GM18867 (cell line): Measurements from ENCODE around the gene SLC38A1.
"Not testable (repeated sequence)": the region's sequence is repeated elsewhere in the genome, so short reads cannot be mapped to it uniquely, and the experiment has no call there.

ENCODE experiments used
- ATAC-seq: cut with Tn5 transposase; IDR thresholded peaks from one replicate; pipeline ENCODE4 v1.9.1; 2021; ENCODE audit warnings: mild to moderate bottlenecking, moderate library complexity; ENCODE audit not compliant: unreplicated experiment

The SLC38A1 gene

DNA sequence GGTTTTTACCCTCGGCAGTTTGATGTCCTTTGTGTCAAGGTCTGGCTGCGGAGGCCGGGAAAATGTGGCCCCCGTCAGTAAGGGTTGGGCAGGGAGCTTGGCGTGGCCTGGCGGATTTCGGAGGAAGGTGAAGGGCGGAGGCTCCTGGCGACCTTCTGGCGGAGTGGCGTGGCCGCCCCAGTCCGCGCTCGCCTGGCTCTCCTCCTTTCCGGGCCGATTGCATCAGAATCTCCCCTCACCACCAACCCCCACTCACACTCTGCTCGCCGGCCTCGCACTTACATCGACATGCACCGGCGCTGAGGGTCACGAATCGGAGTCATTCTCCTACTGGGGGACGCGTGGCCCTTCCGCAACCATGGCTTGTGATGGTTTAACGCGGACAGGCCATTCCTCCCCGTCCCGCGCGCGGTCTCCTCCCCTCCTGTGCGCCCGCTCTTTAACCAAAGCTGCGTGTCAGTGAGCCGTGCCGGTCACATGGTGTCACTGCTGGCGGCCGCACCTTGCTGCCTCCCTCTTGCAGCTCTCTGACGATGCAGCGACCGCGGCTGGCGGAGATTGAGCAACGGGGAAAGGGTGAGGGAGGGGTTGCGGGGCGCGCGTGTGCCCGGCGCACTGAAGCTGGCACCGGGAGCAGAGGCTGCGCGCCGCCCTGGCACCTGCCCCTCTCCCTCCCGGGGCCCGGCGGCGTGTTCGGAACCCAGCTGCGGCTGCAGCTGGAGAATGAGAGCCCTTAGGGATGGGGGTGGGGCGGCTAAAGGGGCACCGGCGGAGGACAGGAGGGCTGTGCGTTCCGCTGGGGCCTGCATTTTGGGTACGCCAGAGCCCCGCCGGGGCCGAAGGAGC, at the start of gene SLC38A1:
SLC38A1 (minus strand) TSS at position 461 of the 846 bp plus-strand sequence. CDS start 29,243 bp downstream, outside the sequence.
- ATAC-seq: peak; percentile 74

- no peak for ATAC-seq
Measured at GRCh38 chr12:46318037-46318436, 49.2 kb upstream of the SLC38A1 start.

- ATAC-seq: no peak
Measured at GRCh38 chr12:46304070-46304469, 35.2 kb upstream of the SLC38A1 start.

GRCh38 chr12:46303039-46303666, 34.3 kb upstream of the SLC38A1 start:
- peak; percentile 74 for ATAC-seq

DNA sequence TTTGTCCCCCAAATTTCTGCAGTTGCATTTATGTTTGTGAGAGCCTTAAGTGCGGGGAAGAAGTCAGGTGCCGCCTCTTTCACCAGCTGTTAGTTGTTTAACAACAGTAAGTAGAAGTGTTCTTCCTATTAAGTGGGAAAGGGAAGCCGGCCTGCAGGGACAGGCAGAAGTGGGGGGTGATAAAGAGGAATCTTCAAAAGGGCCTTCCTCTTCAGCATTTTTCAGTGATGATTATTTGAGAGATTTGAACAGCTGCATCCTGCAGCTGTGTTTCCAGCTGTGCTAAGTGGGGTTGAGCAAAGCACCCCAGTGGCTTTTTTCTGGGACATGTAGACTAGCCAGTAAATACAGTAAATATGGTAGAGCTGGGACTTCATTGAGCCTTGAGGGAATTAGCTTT, 32.1 kb upstream of the SLC38A1 start:
- ATAC-seq: no peak

DNA sequence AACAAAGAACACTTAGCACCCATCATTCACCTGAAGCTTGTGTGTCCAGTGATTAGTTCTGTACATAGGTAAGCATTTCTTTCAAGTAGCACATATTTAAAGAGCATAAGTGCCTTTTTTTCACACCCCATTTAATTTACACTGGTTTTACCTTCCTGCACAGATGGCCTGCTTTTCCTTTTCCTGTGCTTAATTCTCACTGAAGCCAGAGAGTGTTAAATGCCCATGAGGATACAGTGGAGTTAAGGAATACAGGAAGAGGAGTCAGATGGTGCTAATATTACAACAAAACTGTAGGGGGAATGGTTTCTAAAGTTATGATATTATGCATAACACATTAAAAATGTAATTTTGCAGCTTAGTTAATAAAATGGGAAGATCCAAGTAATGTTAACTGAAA, 31.0 kb upstream of the SLC38A1 start:
- ATAC-seq: no peak

GRCh38 chr12:46298261-46298660, 29.4 kb upstream of the SLC38A1 start:
- ATAC-seq: no peak

DNA sequence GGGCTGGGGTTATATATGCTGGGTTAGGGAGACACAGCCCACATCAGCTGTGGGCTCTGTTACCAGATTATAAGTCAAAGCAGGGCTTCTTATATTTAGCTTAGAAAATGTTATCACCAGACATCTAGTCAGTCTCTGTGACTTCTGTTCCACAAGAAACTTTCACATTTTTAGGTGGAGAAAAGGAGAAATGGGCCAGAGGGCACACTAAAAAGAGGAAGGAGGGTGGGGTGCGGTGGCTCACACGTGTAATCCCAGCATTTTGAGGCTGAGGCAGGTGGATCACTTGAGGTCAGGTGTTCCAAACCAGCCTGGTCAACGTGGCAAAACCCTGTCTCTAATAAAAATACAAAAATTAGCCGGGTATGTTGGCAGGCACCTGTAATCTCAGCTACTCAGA, 28.0 kb upstream of the SLC38A1 start:
- no peak for ATAC-seq

GRCh38 chr12:46292754-46293402, 24.0 kb upstream of the SLC38A1 start:
- ATAC-seq: no peak

GRCh38 chr12:46291953-46292352, 23.1 kb upstream of the SLC38A1 start:
- not testable (repeated sequence) for ATAC-seq

DNA sequence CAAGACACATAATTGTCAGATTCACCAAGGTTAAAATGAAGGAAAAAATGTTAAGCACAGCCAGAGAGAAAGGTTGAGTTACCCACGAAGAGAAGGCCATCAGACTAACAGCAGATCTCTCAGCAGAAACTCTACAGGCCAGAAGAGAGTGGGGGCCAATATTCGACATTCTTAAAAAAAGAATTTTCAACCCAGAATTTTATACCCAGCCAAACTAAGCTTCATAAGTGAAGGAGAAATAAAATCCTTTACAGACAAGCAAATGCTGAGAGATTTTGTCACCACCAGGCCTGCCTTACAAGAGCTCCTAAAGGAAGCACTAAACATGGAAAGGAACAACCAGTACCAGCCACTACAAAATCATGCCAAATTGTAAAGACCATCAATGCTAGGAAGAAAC, 16.3 kb upstream of the SLC38A1 start:
- not testable (repeated sequence) for ATAC-seq

DNA sequence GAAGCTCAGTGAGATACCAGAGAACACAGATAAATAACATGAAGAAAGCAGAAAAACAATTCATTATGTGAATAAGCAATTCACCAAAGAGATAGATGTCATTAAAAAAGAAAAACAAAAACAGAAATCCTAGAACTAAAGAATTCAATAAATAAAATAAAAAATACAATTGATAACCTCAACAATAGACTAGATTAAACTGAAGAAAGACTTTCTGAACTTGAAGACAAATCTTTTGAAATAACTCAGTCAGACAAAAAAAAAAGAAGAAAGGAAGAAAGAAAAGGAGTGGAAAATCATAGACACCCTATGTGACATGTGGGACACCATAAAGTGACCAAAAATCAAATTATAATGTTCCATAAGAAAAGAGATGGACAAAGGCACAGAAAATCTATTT, 14.0 kb upstream of the SLC38A1 start:
- no peak for ATAC-seq

DNA sequence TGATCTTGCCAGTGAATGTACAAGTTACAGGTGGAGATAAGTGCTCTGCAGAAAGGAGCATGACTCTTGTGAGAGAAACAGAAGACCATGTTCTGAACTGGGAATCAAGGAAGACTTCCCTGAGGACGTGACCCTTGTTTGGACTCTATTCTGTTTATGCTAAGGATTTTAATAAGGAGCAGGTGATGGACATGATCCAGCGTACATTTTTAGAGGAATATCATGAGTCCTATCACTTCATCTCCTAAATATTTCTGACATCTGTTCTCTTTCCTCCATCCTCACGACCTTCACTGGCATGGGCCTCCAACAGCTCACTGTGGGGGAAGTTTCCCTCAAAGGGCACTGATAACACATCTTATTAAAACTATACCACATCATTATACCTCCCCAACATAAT, 7.9 kb upstream of the SLC38A1 start:
- ATAC-seq: no peak

DNA sequence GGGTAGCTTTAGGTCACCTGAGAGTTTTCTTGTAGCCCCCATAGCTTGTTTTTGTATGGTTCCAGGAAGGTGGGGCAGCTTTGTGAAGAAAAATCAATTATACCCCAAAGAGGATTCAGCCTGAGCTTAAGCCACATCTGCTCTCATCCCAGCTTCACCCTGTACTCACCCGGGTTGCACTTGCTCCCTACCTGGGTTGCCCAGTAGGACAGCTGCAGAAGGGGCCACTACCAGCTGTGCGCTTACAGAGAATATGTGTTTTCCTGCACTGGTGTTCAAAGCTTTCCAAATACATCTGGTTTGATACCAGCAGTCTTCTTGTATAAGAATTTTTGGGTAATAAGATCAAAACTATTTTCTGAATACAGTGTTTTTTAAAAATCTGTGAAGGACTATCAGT, 3.0 kb upstream of the SLC38A1 start:
- ATAC-seq: no peak

DNA sequence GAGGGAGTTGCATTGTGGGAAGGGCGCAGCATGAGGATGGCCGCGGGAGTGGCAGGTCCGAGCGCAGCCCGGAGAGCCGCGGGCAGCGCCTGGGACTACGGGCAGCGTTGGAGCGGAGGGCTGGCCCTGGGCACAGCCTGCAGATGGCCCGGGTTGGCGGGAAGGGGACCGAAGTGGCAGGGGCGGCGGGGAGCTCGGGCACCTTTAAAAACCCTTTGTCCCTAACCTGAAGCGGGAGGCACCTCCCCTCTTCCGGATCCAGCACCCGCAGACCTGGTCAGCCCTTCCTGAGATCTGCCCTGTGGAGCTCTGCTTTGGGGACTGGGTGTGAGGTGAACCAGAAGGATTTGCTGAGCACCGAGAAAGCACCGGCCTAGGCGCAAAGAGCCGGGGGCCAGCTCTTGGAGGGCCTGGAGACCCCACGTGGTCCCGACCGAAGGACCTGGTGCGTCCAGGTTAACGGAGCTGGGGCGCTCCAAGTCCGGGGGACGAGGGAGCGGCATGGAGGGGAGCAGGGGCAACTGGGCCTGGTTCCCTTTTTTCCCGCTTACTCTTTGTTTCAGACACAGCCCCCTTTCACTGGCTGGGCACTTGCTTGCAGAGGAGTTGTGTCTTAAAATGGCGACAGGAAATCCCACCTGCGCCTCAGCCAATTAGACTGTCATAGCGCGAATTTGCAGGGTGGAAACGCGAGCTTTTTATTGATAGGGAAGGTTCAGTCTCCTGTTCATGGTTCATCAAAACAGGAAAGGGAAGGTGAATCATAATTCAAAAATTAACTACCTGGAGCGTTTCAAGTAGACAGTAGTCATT, 792 bp upstream of the SLC38A1 start:
- peak; percentile 7 for ATAC-seq

DNA sequence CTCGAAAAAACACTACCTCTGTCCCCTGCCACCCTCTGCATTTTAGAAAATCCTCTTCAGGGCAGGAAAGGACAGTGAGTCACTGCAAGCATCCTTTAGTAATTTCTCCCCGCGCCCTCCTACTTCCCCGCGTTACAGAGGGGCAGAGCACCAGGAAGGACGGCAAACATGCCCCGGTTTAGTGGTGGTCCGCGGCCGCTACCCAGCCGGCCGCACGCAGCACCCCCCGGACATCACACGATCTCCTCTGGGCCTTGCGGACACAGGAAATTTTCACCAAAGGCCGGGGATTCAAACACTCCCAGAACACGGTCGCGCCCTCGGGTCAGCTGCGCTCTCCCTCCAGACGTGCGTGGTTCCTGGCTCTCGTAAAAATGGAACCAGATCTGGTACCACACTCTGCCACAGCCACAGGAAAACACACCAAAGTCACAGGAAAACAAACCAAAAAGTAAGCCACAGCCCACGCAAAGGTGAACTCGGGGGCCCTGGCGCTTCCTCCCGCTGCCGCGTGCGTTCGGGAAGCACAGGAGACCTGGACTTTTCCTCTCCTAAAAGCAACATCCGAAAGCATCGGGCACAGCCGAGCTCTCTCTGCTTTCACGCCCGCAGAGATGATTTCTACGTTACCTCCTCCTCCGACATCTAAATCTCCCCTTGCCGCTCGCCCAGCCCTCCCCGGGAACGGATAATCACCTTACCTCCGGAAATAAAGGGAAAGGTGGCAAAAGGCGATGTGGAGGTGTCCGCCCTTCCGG, 839 bp downstream of the SLC38A1 start:
- no peak for ATAC-seq

DNA sequence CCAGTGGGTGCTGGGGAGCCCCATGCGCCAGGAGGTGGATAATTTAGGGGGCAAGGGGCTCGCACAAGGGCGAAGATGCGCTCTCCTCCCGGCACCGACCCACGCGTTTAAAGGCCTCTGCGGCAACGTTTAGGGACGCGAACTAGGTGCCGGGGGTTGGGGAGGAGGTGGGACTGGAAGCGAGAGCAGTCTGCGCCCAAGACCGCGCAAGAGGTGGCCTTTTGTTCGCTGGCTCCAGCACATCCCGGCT, 1.3 kb downstream of the SLC38A1 start:
- ATAC-seq: no peak

DNA sequence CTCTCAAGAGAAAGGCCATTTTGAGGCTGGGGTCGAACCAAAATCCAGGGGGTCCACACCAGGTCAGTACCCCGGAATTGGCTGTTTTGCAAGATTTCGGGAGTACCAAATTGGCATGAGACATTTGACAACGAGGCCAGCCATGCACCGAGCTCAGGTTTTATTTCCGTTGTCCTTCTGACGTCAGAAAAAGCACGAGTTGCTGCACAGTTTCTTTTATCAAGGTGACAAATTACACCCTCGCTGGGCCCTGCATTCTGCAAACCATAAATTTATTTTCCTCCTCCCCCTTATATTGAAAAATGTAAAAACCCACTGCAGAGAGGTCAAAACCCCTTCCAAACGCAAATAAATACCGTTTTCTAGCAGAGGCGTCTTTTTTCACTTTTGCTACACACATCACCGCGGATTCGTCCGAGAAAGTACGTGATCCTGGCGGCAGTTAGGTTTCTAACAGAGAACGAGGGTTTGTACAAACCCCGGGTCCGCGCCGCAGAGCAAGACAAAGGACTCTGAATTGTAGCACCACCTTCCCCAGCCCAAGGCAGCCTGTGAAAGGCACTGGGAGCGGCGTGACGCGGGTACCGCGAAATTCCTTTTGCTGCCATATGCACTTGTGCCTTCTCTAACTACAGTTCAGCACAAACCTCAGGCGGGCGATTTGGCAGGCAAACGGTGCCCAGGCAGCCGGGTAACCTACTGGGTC, 1.8 kb downstream of the SLC38A1 start:
- ATAC-seq: peak; percentile 22

DNA sequence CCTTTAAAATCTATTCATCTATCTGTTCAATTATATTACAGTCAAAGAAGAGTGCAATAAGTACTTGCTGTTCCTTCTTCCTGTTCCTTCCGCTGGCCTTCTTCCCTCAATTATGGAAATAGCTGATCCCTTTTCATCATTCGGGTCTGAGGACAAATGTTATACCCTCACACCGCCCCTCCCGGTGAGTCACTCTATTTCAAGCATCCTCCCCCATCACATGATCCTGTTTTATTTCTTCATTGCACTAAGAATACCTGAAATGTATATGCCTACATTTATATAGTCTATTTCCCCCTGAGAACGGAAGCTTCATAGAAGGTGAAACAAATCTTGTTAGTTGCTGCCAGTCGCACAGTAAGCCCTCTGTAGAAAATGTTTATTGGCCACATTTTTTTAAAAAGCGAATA, 2.5 kb downstream of the SLC38A1 start:
- no peak for ATAC-seq

DNA sequence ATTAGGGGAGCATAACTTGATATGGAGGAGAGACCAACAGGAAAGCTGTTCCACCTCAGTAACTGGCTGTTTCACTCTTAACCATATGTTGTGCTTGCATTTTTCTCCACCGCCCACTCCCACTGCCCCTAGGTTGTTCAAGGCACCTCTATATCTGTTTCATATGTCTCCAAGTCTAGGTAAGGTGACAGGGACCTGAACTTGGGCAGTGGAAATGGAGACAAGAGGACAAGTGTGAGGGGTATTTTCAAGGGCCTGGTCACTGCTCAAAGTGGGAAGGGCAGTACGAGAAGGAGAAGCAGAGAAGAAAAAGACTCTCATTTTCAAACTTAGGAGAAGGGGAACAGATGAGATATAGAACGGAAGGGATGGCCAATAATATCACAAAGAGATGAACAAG, 3.1 kb downstream of the SLC38A1 start:
- ATAC-seq: no peak
